Fibroblast of pulmonary artery (primary cell): ENCODE measurements around the gene MBTD1.

Source experiments
- DNase-seq: peaks from one replicate; pipeline ENCODE4 v3.0.0-alpha.2; 2010; ENCODE audit warnings: low read depth
- H3K4me3 ChIP-seq: replicated peaks from 2 replicates; pipeline ENCODE4 v1.5.1; 2011; ENCODE audit warnings: low read depth, mild to moderate bottlenecking, control low read depth, low read length, moderate library complexity
- CTCF ChIP-seq: IDR thresholded peaks from 2 replicates; pipeline ENCODE4 v1.5.1; 2011; ENCODE audit warnings: mild to moderate bottlenecking, control low read depth, low read length, inconsistent platforms; ENCODE audit errors: missing control alignments

MBTD1 gene

DNA sequence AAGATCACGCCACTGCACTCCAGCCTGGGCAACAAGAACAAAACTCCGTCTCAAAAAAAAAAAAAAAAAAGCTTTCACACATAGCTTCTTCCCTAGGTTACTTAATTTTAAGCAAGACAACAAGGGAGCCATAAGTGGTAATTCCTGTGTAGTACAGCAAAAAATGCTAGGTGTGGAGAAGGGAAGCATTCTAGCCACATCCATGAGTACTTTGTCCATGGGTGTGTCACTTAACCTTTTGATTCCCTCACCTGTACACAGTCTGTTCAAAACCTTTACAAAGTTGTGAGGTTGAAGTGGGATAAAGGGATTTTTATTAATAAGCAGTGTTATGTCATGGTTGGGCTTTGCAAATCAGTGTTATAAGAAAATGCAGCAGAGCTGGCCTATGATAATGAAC, 89.1 kb downstream of the MBTD1 start:
- no peak for DNase-seq
- H3K4me3 ChIP-seq = no peak overlapping the region
- TF ChIP-seq CTCF = no peak

DNA sequence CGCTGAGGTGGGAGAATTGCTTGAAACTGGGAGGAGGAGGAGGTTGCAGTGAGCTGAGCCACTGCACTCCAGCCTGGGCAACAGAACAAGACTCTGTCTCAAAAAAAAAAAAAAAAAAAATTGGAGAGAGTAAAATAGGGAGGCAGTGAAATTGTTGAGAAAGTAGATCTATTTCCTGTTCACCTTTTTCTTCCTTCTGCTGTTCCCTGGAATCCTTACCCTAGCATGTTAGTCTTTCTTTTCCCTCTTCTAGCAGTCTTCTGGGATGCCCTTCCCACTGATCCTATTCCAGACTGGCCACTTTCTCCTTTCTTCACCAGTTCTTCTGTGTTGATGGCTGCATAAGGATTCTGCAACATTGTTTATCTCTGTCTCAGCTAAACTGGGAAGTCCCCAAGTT, 90.5 kb downstream of the MBTD1 start:
- no peak for TF ChIP-seq CTCF
- DNase-seq = no peak
- H3K4me3 ChIP-seq = no peak overlapping the region

GRCh38 chr17:51166987-51167931, 92.6 kb downstream of the MBTD1 start:
- peak; percentile 41 for DNase-seq
- peak; percentile 66 for TF ChIP-seq CTCF
- H3K4me3 ChIP-seq = peak overlapping the region; percentile 86

DNA sequence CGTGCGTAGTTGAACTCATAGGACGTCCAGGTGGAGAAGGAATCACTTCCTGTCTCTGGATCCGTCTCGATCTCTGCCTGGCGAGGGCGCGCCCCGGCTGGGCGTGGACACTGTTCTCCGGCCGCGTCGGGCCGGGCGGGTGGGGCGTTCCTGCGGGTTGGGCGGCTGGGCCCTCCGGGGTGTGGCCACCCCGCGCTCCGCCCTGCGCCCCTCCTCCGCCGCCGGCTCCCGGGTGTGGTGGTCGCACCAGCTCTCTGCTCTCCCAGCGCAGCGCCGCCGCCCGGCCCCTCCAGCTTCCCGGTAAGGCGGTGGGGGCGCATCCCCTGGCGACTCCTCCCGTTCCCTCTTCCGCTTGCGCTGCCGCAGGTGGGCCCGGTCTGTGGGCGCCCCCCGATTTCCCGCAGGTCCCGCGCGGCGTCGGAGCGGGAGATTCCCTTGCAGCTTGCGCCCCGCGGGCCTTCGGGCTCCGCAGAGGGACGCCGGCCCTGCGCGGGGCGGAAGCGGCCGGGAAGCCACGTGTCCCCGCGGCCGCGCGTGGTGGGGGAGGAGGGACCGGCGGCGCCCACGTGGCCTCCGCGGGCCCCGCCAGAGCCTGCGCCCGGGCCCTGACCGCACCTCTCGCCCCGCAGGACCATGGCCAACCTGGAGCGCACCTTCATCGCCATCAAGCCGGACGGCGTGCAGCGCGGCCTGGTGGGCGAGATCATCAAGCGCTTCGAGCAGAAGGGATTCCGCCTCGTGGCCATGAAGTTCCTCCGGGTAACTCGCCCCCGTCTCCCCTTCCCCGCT, 93.5 kb downstream of the MBTD1 start, which contains the start of gene NME2:
NME2 (plus strand) TSS at position 214 of the 789 bp plus-strand sequence; CDS start at position 634, 420 bp downstream.
- DNase-seq = peak; percentile 80
- peak within 1 kb of the TSS; percentile 86 for H3K4me3 ChIP-seq
- TF ChIP-seq CTCF = no peak

DNA sequence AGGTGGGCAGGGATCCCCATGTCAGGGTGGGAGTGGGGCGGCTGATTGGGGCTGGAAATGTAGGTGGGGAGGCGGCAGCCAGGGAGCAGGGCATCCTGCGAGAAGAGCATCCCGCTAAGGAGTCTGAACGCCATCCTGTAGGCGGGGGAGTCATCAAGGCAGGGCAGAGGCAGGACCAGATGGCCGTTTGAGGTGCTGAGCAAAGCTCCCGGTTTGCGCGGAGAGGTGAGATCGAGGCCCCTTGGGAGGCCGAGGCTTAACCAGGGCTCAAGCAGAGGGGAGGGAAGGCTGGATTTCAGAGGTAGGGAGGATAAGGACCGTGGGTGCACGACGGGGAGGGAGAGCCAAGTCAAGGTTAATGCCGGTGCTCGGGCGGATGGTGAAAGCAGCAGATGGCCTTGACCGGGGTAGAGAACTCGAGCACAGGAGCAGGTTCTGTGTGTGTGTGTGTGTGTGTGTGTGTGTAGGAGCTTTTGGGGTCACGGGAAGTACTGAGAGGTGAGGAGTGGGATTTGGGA, 94.1 kb downstream of the MBTD1 start:
- peak overlapping the region; percentile 86 for H3K4me3 ChIP-seq
- DNase-seq = no peak
- TF ChIP-seq CTCF = no peak

DNA sequence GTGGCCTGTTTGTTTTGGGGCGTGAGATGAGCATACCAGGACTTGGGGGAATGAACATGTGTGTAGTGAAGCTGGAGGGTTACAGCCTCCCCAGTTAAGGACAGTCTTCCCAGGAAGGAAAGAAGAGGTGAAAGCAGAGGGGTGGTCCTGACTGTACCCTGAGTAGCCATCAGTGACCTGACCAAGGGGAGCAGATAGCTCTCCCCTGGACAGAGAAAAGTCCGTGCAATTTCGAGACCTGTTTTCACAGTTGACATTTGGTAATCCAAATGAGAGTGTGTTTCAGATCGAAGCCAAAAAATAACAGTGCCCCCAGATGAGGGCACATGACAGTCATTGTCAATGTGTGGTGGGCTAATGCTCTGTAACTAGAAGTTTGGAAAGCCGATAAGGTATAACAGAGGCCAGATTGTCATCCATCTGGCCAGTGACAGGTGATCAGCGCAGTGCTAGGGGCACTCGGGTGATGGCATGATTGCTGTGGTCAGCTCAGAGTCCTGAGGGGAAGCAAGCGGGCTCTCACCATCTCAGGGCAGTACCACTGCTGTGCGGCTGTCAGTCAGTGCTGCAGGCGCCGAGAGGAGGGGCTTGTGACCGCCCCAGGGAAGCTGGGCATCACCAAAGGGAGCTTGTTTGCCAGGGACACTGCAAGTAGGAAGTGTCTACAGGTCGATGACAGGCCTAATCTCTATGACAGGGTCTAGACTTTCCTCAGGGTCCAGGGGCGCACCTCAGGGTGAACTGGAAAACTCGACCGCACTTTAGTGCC, 94.8 kb downstream of the MBTD1 start:
- DNase-seq = no peak
- peak overlapping the region; percentile 86 for H3K4me3 ChIP-seq
- no peak for TF ChIP-seq CTCF
